ENCODE results near the gene PLCB4.

- TF ChIP-seq CTCF (IDR thresholded peaks at IDR 0.05) (no peak), POLR2A (IDR thresholded peaks at IDR 0.05) (no peak), POLR2AphosphoS5 (IDR thresholded peaks at IDR 0.05) (no peak)
Observed at GRCh38 chr20:9092113-9092512, 23.2 kb downstream of the PLCB4 start.

All from transverse colon (tissue), 4 donors.